NCI-H2081 (cell line): ENCODE results near the gene LILRB2.
"Not testable (repeated sequence)": the region's sequence is repeated elsewhere in the genome, so short reads cannot be mapped to it uniquely, and the experiment has no call there.

Source experiments
- DNase-seq, 2 experiments: peaks; one replicate each; lab custom pipeline; 2025; lab: John Stamatoyannopoulos, UW

The LILRB2 gene

GRCh38 chr19:54240372-54241336, 40.3 kb downstream of the LILRB2 start:
- not testable (repeated sequence) for DNase-seq

GRCh38 chr19:54239491-54240371, 41.2 kb downstream of the LILRB2 start:
- not testable (repeated sequence) for DNase-seq

- no peak for DNase-seq
Observed at GRCh38 chr19:54233941-54234340, 47.0 kb downstream of the LILRB2 start.

- DNase-seq = peak; percentile 71 to 79
Observed at GRCh38 chr19:54231077-54231931, 49.6 kb downstream of the LILRB2 start.

GRCh38 chr19:54230031-54230430, 50.9 kb downstream of the LILRB2 start:
- DNase-seq = no peak

GRCh38 chr19:54229146-54229545, 51.8 kb downstream of the LILRB2 start:
- DNase-seq = no peak

GRCh38 chr19:54224619-54225018, 56.3 kb downstream of the LILRB2 start:
- DNase-seq = not testable (repeated sequence)

GRCh38 chr19:54223937-54224281, 57.0 kb downstream of the LILRB2 start:
- not testable (repeated sequence) for DNase-seq
